Breast epithelium (tissue), 3 donors: ENCODE data around the gene COL6A6.

Experiments used
- POLR2A ChIP-seq: fragments of 450-650 bp; IDR thresholded peaks from one replicate; pipeline ENCODE4 v1.6.1; 2016; ENCODE audit warnings: antibody characterized with exemption, mild to moderate bottlenecking, moderate library complexity
- POLR2AphosphoS5 ChIP-seq, 3 donors: sonication (generic); formaldehyde crosslinking; IDR thresholded peaks; one replicate each; pipeline ENCODE4 v1.6.1; 2017; ENCODE audit warnings: antibody characterized with exemption in 3 of 3
- TF ChIP-seq, protein P1 (sequence below), 3 donors: fragments of 450-650 bp; IDR thresholded peaks; one replicate each; pipeline ENCODE4 v1.5.1; 2016 to 2017; ENCODE audit warnings: antibody characterized with exemption in 3 of 3, mild to moderate bottlenecking in 3 of 3, moderate library complexity in 3 of 3

DNA sequence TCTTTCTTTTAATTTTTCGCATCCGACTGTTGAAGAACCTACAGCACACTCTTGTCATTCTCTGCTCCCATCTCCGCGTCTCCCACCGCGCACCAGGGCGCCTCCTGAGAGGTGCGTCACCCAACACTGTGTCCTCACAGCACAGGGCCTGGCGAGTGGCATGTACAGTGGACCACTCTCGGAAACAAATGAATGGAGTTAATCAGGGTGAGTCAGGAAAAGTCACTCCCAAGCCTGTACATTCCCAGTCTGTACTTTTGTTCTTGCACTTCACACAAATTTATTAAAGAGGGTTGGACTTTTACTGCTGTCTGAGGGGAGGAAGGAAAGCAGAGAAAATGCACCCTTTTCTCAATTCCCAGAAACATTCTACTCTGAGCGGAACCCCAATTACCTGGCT is 625 bp downstream of the COL6A6 start:
- TF ChIP-seq POLR2A (no peak), POLR2AphosphoS5 (IDR thresholded peaks at IDR 0.05) (no peak)
- TF ChIP-seq, protein P1, sequence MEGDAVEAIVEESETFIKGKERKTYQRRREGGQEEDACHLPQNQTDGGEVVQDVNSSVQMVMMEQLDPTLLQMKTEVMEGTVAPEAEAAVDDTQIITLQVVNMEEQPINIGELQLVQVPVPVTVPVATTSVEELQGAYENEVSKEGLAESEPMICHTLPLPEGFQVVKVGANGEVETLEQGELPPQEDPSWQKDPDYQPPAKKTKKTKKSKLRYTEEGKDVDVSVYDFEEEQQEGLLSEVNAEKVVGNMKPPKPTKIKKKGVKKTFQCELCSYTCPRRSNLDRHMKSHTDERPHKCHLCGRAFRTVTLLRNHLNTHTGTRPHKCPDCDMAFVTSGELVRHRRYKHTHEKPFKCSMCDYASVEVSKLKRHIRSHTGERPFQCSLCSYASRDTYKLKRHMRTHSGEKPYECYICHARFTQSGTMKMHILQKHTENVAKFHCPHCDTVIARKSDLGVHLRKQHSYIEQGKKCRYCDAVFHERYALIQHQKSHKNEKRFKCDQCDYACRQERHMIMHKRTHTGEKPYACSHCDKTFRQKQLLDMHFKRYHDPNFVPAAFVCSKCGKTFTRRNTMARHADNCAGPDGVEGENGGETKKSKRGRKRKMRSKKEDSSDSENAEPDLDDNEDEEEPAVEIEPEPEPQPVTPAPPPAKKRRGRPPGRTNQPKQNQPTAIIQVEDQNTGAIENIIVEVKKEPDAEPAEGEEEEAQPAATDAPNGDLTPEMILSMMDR (IDR thresholded peaks at IDR 0.05): no peak
